ENCODE measurements around the gene ACOX3. TPM values are rescaled to one million over a fixed set of nuclear protein-coding genes. Genes with fewer than 3 reads are reported as not detected.

Gene ACOX3
- total and polyA plus RNA-seq, 10 of the 15 experiments (the other 5 are each of a cell fraction or from before 2014, with no cell fraction given): 2.0 to 24.5 (median 14.0) TPM

- peaks cover 0 to 2% of the 10 kb centered on the region in 2 experiments; a peak in 2 of 4 replicates for H3K27me3 ChIP-seq (replicated peaks in 1 of 2; ENCODE audit: control insufficient read depth in 2 of 2, insufficient read depth in 2 of 2, low read length in 1 of 2)
- H3K9me3 ChIP-seq (replicated peaks; ENCODE audit: control insufficient read depth, insufficient read depth, low read length): no peaks in the 10 kb centered on the region; the same call in 2 of the 3 replicates
- no peaks in the 10 kb centered on the region for H4K20me1 ChIP-seq (ENCODE audit: control insufficient read depth, insufficient read depth)
- ATAC-seq: no peak
- no TSS peak for BruUV-seq (replicated peaks)
- no peak overlapping the region for H3K27ac ChIP-seq (ENCODE audit: control insufficient read depth, insufficient read depth)
- H3K4me1 ChIP-seq (ENCODE audit: control insufficient read depth, insufficient read depth, low read length): no peaks in the 10 kb centered on the region
- H3K9ac ChIP-seq (ENCODE audit: control insufficient read depth, insufficient read depth, low read length): no peak overlapping the region
- no peak overlapping the region for H3K4me2 ChIP-seq (ENCODE audit: control insufficient read depth, insufficient read depth)
- H3K4me3 ChIP-seq: no peak overlapping the region
- ChIA-PET POLR2A (no interaction called here), SMC1A (ENCODE audit: uncharacterized antibody, unreplicated experiment) (no interaction called here), CTCF (no interaction called here), RAD21 (ENCODE audit: unreplicated experiment) (no interaction called here)
- 26% methylated on average over 9 of the region's 9 CpGs for WGBS (ENCODE audit: insufficient coverage, insufficient replicate concordance, low lambda C conversion rate, missing lambda C conversion rate)
- DNase-seq (ENCODE audit: low read depth, low spot score): no peak
- no peak for FAIRE-seq
- H3K79me2 ChIP-seq (ENCODE audit: control insufficient read depth, insufficient read depth, low read length): no peaks in the 10 kb centered on the region
- TF ChIP-seq CTCF (IDR thresholded peaks at IDR 0.05 in 2 of 3, conservative IDR thresholded peaks at IDR 0.05 in 1 of 3; ENCODE audit: control insufficient read depth in 2 of 3, extremely low read depth in 1 of 3, insufficient read depth in 1 of 3, low read depth in 3 of 3, low read length in 3 of 3) (no peak), ZSCAN29 (IDR thresholded peaks at IDR 0.05) (no peak), RCOR1 (conservative IDR thresholded peaks at IDR 0.05; ENCODE audit: low read depth, low read length) (no peak), CHD2 (IDR thresholded peaks at IDR 0.05; ENCODE audit: borderline replicate concordance, low read depth, low read length) (no peak), ATF7 (IDR thresholded peaks at IDR 0.05; ENCODE audit: low read depth) (no peak), SIN3A (IDR thresholded peaks at IDR 0.05; ENCODE audit: low read depth, low read length) (no peak), BCLAF1 (IDR thresholded peaks at IDR 0.05) (no peak), CHD4 (IDR thresholded peaks at IDR 0.05) (no peak), LARP7 (IDR thresholded peaks at IDR 0.05) (no peak), NFIC (IDR thresholded peaks at IDR 0.05; ENCODE audit: low read depth, low read length) (no peak), SRF (IDR thresholded peaks at IDR 0.05; ENCODE audit: low read depth in 2 of 2, low read length in 2 of 2) (no peak), SMAD1 (IDR thresholded peaks at IDR 0.05; ENCODE audit: low read depth, partially characterized antibody) (no peak), PAX5 (IDR thresholded peaks at IDR 0.05; ENCODE audit: borderline replicate concordance, low read depth, low read length) (no peak)
- in situ Hi-C loops (cut with MboI): no loop called here
- H3K36me3 ChIP-seq (ENCODE audit: control insufficient read depth in 2 of 2, insufficient read depth in 2 of 2, low read length in 1 of 2): no peaks in the 10 kb centered on the region
- H2AFZ ChIP-seq (ENCODE audit: control insufficient read depth, low read depth, low read length): no peak overlapping the region
- intact Hi-C loops (cut with micrococcal nuclease; ENCODE audit: unreplicated experiment): no loop called here
These were observed 87.3 kb downstream of the ACOX3 start for GRCh38 chr4:8353158-8353669.
